Activated CD4-positive, CD25-positive, alpha-beta regulatory T cell treated with anti-CD3 and anti-CD28 coated beads, Interleukin-2, amount 50 U/mL, for 24 hours (primary cell): ENCODE results near the gene CATSPERZ.

ENCODE experiments used
- ATAC-seq, 2 donors: fragments of 150-1000 bp; cut with Tn5 transposase; one replicate each; pipeline ENCODE4 v1.10.0; 2021; ENCODE audit warnings: mild to moderate bottlenecking in 1 of 2, moderate library complexity in 1 of 2

Gene CATSPERZ

DNA sequence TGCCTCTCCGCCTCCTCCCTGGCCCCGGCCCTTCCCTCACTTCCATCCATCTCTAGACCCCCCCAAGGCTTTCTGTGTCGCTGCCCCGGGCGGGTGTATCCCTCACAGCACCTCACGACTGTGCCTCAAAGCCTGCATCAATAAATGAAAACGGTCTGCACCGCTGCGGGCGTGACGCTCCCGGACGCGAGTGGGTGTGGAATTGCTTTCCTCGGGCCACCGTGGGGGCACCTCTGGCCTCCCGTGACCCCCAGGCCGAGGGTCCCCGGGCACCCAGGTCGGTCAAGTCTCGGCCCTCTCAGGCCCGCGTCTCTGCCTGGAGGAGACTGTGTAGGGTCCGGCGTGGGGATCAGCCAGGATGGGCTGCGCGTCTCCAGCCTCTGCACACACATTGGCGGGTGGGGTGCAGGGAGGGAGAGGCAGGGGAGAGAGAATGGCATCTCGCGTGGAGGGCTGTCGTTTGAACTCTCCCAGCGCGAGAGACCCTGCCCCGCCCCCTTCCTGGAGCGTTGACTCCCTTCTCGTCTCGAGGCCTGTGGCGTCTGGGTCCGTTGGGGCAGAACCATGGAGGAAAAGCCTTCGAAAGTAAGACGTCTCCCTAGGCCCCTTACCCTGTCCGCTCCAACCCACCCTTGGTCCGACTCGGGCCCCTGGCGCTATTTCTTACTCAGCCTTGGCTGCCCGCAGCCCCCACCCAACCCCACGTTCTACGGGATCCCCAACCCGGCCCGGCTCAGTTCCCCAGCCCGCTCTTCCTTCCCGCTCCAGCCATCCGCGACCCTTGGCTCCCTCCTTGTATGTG, at the start of gene CATSPERZ:
Gene CATSPERZ (plus strand): TSS at position 512 of the 802 bp plus-strand sequence. CDS start 53 bp downstream, at position 565.
- no peak for ATAC-seq

DNA sequence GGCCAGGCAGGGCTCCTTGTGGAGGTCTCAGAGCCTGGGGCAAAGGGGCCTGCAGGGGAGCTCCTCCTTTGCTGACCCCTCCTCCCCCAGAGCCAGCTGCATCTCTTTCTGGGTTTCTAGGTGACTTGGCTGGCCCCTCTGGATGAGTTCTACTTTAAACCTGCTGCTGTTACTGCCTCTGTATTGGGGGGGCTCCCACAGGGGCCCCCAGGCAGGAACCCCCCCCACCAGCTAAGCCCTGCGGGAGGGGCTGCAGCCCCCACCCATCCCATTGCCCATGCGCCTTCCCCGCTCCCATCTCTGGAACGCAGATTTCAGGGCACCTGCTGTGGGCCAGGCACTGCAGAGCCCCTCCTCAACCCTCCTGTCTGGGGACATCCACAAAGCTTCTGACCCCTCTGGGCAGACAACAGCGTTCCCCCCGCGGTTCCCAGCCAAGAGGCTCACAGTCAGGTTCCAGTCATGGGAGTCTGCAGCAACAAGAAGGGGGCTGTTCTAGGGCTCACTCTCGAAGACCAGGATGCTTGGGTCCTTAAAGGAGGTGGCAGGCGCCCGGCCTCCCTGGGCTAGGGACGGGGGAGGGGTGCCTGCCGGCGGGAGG, 49.6 kb upstream of the CATSPERZ start:
- no peak for ATAC-seq

GRCh38 chr11:64251016-64251752, 49.0 kb upstream of the CATSPERZ start, which contains the start of gene PLCB3:
Gene PLCB3 (plus strand): TSS chr11:64251530. CDS start chr11:64251650, 120 bp downstream.
- peak; percentile 64 to 65 for ATAC-seq

DNA sequence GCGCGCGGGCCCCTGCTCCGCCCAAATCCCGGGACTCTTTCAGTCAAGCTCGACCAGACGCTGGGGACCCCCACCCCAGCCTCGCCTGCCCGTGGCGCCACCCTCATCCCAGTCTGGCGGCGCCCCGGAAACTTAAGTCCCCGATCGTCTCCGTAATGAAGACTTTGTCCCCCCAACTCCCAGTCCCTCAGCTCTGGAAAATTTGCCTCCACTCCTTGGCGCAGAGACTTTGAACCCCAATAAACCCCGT, 48.5 kb upstream of the CATSPERZ start:
- no peak for ATAC-seq

DNA sequence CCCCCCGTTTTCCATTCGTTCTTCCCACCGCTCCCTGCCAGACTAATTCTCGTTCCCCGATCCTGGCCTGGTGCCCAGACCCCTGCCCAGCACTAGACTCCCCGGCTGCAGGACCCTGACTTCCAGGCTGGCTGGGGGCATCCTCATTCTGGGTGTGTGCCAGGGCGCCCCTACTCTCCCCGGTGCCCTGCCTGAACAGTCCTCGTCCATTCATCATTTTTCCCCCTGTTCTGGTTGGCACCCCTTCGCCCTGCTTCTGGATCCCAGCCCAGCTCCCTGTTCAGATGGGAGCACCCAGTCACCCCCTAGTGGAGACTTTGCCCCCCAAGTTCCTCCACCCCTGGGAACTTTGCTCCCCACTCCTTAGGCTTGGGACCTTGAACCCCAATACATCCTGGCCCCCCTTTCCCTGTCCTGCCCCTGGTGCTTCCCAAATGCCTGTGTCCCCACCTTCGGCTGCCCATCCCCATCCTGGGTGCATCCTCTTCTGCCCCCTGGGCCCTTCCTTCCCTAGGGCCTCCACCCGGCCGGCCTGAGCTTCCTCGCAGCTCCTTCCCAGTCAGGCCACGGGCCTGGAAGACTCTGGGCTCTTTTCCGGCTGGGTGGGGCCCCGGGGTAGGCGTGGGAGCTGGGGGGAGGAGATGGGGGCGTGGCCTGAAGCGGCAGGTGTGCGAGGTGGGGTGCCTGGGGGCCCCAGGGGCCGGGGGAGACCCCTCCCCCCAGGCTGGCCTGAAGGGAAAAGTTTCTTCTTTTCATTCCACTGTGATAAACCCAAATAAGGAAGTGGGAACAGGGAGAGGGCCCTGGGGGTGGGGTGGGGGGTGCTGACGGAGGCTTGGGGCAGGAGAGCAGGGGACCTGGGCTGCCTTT, 47.9 kb upstream of the CATSPERZ start:
- no peak for ATAC-seq

DNA sequence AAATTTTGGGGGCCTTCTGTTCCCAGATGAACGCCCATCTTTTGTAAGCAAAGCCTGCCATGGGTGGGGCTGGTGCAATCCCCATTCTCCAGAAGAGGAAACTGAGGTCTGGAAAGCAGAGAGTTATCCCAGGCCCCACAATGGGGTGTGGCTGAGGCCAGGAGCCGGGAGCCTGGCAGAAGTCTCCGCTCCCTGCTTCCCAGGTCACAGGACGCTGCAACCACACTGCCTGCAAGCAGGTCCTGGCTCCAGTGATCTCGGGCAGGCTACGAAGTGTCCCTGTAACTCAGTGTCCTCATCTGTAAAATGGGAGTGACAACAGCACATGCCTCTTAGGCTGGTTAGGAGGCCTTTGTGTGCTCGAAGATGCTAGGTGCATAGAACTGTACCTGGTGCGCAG, 47.1 kb upstream of the CATSPERZ start:
- no peak for ATAC-seq

DNA sequence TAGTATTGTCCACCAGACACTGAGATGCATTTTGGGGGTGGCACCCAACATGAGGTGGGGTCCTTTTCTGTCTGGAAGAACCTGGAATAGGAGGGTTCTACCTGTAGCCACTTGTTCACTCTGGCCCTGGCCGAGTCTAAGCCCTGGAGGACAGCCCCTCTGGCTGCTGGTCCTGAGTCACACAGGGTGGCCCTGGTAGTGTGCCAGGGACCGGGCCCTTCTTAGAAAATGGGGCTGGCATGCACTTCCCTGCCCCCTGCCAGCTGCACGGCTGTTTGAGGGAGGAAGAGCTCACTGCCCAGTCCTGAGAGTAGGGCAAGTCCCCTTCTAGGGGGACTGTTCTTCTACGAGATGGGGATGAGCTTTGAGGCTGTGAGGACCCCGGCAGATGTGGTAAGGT, 46.7 kb upstream of the CATSPERZ start:
- ATAC-seq, result no peak

DNA sequence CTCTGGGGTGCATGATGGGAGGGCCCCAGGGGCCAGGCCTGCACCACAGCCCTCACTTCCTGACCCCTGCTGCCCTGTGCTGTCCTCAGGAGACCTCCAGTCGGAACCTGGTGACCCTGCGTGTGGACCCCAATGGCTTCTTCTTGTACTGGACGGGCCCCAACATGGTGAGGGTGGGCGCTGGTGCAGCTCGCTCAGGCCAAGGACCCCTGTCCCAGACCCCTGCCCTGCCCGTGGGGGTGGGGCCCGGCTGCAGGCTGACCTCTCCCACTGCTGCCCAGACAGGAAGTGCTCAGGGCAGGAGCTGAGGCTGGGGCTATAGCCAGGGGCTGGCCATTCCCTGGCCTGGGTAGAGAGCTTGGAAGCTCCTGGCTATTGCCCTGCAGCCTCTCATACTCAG, 45.8 kb upstream of the CATSPERZ start:
- ATAC-seq, result no peak

- no peak for ATAC-seq
These were observed 44.7 kb upstream of the CATSPERZ start for GRCh38 chr11:64255135-64256128.

- ATAC-seq, result no peak
These were observed 43.9 kb upstream of the CATSPERZ start for GRCh38 chr11:64256300-64256699.

- no peak for ATAC-seq
These were observed 41.8 kb upstream of the CATSPERZ start for GRCh38 chr11:64258356-64258755.

- ATAC-seq, result no peak
These were observed 41.1 kb upstream of the CATSPERZ start for GRCh38 chr11:64258946-64259532.

- ATAC-seq, result peak; percentile 61 to 69
These were observed 40.6 kb upstream of the CATSPERZ start for GRCh38 chr11:64259533-64260067.

DNA sequence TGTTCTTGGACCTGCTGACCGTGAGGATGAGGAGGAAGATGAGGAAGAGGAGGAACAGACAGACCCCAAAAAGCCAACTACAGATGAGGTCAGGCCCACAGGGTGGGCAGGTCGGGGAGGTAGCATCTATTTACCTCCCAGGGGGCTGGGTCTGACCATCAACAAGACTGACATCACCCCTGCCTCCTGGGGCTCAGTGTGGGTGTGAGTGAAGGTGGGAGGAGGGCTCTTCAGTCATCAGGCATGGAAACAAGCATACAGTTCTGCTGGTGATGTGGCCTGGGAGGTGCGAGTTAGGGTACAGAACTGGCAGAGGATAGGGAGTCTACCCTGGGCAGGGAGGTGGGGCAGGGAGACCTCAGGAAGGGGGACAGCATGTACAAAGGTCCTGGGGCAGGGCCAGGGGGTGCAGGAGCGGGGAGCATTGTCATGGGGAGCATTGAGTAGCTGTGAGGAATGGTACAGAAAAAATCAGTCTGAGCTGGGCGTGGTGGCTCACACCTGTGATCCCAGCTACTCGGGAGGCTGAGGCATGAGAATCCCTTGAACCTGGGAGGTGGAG, 39.9 kb upstream of the CATSPERZ start:
- ATAC-seq, result no peak

GRCh38 chr11:64261556-64262080, 38.5 kb upstream of the CATSPERZ start:
- ATAC-seq, result no peak

GRCh38 chr11:64262271-64263002, 37.7 kb upstream of the CATSPERZ start:
- no peak for ATAC-seq

DNA sequence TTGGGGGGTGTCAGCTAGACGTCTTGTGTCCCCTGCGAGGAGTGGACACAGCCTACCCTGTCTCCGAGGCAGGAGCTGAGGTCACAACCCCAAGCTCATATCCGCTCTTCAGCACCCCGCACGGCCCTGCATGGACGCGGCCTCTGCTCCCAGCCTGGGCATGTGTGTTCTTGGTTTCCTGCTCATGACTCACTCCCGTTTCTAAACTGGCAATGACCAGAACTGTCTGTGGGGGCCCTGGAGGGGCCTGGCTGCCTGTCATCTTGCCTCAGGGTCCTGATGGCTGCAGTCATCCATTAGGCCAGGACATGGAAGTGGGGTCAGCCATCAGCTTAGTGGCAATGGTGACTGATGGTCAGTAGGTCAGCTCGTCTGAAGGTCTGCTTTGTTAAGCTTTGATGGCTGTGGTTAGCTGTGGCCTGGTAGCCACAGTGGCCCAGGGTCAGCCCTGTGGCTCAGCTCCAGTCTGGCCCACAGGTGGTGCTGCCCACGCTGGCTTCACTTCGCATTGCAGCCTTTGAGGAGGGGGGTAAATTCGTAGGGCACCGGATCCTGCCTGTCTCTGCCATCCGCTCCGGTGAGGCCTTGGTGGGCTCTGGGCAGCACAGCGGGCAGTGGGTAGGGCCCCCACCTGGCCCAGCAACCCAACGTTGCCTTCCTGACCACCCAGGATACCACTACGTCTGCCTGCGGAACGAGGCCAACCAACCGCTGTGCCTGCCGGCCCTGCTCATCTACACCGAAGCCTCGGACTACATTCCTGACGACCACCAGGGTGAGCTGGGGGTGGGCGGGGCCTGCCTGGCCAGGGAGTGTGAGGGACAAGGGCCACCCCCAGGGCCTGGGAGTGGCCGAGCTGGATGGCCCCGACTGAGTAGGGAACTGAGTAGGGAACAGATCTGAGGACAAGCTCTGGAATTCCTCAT, 36.9 kb upstream of the CATSPERZ start:
- no peak for ATAC-seq

DNA sequence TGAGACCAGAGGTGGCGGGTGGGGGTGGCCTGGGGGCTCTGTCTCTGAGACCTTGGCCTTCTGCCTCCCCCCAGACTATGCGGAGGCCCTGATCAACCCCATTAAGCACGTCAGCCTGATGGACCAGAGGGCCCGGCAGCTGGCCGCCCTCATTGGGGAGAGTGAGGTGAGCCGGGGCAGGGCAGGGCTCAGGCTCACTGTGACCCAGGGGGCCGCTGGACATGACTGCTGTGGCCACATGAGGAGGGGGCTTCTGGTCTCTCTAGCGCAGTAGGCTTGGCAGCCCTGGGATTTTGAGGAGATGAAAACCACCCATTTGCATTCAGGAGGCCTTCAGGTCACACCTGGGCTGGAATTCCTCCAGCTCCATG, 36.2 kb upstream of the CATSPERZ start:
- ATAC-seq, result no peak
